Stimulated activated CD8-positive, alpha-beta memory T cell treated with anti-CD3 and anti-CD28 coated beads, Interleukin-4, amount 100 ng/mL, for 48 hours (primary cell): ENCODE data around the gene SRI.
A peak's percentile ranks its signal among the peaks of the same experiment; 100 is the strongest.

Experiments
- DNase-seq: peaks from one replicate; pipeline ENCODE4 v3.0.0-alpha.2; 2020

SRI gene

DNA sequence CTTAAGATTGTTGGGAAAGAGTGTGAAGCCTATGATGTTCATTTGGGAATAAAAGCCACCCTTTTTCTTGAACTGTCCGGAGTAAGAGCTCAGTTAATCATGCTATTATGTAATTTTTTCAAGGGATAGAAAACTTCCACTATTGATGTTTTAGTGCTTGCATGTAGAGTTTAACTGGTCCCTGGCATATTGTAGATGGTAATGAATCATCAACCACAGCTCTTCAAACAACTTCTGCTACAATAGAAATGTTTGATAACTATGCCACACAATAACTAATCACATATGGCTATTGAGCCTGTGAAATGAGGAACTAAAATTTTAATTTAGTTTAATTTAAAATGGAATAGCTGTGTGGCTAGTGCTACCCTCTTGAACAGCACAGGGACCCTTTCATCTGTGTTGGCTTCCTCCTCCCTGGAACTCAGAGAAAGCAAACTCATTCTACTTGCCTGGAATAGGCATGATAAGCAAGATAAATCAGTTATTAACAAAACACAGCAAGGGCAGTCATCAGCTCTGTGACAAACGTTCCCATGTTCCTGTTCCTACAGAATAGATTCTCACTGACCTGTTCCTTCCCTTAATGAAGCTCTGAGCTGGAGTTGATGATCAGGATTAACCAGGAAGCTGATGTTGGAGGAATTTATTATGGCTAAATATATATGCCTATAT is 4.9 kb upstream of the SRI start:
- DNase-seq: no peak

DNA sequence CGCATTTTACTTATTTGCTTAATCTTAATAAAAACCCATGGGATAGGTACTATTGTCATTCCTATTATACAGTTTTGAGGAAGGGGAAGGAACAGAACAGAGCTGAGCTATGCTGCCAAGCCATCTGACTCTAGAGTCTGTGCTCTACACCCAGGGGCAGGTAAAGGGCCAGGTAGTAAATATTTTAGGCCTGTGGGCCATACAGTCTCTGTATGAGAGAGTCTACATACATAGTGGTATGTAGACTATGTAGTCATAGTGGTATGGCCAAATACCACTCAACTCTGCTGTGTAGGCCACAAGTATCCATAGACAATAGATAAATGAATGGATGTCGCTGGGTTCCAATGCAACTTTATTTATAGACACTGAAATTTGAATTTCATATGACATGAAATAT is 3.4 kb upstream of the SRI start:
- no peak for DNase-seq

DNA sequence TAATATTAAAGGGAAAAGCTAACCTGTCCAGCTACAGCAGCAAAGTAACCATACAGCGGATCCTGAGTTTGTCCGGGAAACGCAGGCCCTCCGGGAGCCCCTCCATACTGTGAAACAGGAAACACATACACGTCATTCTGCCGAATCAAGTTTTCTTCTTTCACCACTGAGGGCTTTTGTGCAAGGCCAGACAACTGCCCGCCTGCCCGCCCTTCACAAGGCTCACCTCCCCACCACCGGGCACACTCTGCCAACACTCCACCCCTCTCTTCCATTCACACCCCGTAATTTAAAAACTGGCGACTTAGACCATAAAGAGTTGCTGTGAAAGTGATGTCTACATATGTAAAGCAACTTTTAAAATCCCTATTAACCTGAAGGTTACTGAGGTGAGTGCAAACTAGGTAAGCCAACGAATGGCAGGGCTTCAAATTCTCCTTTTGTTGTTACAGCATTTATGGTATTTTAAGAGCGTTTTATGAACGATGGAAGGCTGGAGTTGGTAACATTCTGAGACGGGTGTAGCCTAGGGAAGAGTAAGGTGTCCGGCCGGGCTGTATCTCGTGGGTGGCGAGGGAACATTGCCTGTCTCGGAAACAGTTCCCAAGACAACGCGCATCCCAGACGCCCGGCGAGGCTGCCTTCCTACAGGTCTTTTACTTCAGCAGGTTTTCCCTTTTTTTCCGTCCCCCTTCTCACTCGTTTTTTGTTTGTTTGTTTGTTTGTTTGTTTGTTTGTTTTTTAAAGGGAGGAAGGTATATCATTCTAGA is 817 bp downstream of the SRI start:
- DNase-seq: peak; percentile 61

DNA sequence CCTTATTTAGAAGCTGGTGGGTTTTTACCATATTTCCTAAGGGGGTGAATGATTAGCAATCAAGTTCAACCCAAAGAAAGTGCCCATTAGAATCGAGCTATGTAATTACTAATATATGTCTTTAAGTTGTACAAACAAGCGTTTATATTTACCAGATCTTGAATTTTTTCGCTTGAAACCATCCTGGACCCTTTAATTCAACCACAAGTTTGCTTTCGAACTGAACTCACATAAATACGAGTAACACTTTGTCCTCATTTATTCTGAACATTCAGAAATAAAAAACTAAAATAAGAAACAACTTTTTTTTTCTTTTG is 1.5 kb downstream of the SRI start:
- no peak for DNase-seq

DNA sequence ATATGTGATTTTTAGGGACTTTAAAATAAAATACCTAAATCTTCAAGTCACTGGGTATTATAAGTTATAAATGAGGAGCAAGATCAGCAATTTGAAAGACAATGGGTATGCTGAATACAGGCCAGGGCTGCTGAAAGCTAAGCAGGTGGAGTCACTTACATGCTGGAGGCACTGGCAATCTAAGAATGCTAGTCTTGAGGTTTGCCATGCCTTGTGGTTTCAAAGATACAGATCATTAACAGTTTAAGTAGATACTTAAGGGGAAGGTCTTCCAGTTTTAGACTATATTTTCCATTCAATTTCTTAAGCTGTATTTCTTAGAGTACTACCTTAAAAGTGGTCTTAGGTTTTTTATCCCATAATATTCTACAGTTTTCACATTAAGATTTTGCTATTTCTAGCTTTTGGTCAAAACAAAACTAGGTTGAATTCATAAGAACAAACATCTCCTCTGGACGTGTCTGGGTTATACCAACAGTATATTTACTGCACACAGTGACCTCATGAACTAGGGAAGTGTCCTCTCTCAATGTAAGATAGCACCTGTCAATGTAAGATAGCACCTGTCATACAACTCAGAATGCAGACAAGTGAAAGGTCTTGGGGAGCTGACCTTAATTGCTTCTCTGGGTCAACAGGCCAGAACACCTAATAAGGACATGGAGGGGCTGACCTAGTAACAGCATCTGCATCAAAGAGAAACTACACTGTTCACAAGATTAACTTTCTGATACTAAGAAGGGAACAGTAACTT is 2.0 kb downstream of the SRI start:
- DNase-seq: no peak

DNA sequence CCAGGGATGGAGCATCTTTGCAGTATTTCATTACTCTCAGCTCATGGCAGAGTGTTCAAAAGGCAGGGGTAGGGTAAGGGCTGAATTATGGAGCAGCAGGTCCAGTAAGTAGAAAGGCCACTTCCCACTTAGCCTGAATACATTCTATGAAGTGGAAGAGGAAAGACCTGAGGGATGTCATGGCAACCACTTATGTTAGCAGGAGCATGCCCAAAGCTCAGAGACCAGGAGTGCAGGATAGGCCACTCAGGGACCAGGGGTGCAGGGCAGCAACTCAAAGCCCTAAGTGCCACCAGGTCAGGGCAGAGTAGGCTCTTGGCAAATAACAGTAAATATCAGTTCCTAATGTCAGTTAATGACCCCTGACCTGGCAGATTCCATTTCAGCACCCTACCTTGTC is 3.6 kb downstream of the SRI start:
- no peak for DNase-seq

DNA sequence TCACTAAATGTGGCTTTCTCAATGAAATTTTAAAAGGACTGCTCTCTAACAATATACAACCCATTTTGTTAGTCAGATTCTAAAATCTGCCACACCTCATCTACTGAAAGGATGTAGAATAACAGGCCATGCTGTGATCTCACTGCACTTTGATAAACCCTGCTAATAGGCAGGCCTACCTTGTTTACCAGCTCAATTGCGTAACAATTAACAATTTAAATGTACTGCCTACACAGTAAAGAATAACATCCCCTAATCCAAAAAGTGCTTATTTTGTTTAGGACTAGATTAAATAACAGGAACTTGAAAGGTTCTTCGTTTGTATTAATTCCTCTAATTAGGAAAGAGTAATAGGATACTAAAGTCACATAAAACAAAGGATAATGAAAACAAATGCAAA is 4.5 kb downstream of the SRI start:
- DNase-seq: no peak

DNA sequence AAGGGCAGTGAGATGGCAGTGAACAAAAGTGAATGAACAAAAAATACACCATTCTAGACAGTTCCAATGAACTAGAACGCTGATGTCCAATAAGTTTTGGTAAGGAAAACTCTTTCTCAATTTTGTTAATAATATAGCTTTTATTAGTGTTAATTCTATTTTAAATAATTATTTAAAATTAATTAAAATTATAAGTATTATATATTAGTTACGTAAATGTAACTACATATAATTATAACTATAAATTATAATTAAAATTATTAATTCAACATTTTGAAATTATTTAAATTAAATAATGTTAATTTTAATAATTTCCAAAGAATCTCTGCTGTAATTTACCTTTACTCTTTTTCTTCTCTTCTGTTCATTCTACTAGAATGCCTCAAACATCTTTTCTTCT is 5.4 kb downstream of the SRI start:
- DNase-seq: no peak

DNA sequence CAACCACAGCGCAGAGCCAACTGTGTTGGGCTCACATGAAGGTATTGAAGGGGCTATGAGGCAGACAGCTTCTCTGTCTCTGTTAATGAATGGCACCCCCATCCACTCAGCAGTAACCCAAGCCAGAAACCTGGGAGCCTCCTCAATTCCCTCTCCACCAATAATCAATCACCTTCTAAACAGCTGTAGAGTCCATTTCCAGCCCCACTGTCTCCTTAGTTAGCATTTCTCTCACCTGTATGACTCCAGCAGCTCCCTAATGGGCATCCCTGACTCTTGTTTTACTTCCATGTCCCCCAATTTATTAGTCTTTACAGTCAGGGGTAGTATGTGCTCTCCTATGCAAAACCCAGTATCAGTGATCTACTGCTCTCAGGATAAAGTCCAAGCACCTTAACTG is 6.9 kb downstream of the SRI start:
- no peak for DNase-seq

DNA sequence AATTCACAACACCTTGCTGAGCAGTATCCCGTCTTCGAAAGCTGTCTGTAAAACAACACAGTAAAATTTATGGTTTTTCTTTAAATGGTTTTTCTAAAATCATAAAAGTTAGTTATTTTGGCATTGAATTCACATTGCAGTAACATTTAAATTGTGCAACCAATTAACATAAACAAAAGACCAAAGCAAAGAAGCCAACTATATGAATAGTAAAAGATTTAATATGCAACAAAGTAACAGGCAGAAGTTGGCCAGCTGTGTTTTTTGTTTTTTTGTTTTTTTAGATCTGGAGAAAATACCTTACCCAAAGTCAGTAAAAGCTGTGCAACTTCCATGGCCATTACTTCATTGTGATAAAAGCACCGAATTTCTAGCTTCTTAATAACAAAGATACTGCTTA is 11.3 kb downstream of the SRI start:
- no peak for DNase-seq

DNA sequence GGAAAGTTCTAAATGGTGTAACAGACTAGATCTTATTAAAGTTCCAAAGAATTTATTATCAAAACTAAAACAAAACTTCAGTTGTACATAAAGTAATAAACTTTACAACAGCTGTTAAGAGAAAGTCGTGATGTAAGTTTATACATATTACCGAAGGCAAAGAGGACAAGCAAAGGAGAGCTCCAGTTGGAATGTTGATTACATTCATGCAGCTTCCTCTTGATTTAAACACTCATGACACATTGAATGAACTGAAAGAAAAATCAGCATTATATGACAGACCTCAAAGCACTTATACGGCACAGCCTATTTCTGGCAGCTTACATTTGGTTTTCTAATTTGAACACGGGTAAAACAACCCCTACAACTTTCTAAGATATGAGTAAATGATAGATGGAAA is 13.6 kb downstream of the SRI start:
- no peak for DNase-seq

DNA sequence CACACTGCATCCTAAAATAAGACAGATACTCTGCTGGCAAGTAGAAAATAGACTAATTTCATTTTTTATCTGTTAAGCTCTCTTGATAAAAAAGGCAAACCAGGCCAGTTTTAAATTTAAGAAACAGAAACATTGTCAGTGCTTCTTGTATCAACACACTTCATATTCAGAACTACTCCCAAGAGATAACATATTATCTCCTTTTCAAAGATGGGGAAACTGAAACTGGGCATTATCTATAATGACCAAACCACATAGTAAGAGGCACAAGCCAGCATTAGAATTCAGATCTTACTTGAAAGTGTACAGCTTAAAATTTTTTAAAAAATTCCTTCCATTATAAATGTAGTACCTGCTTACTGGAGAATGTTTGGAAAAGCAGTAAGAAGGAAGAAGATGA is 14.7 kb downstream of the SRI start:
- no peak for DNase-seq

DNA sequence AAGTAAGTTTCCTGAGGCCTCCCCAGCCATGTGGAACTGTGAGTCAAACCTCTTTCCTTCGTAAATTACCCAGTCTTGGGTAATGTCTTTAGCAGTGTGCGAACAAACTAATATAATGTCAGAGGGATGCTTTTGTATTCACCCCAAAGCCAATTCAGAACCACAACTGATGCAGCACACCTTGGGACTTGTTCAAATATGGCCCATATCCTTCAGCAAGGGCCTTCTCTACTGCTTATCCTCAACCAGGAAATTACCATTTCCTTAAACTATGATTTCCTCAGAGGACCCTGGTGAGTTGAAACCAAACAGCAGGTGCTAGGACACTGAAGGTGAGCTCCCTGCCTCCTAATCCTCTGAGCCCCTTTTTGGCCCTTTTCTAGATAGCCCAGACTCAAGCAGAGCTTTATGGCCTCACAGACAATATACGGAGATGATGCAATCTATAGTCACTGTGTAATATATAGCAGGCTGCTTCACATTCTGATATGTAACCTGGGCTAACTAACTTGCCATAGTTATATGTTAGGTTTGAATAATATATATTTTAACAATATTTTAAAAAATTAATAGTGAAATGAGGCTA is 15.2 kb downstream of the SRI start:
- DNase-seq: no peak

DNA sequence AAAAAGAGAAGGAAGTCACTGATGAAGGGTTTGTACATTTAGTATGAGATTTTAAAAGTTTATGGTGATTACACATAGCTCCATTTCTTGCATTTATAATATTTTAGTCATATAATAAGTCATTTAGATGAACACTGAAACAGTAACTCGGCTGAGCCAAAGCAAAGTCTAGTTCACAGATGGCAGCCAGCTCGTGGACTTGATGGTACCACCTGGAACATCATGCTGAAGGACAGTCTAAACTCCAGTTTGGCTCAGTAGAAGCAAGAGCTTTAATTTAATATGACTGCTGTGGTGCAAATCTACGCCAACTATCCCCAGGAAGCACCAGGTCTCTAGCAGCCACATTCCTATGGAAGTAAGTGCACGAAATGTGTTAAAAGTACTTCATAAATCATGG is 16.4 kb downstream of the SRI start:
- DNase-seq: no peak

DNA sequence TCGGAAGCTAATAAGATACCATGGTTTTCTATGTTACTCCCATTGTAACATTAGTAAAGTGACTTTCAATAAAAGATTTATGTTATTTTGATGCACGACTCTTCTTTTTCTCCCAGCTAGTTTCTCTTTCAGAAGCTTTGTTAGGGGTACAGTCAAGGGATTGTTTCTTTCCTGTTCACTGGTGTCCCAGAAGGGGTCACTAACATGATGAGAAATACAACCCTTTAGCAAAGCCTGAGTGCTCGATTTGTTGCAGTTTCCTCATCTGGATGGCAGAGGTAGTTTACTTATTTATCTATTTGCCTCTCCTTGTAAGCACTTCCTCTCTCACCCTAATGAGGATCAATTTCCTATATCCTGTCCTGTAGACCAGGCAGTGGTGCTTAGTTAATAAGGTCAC is 17.0 kb downstream of the SRI start:
- DNase-seq: no peak

DNA sequence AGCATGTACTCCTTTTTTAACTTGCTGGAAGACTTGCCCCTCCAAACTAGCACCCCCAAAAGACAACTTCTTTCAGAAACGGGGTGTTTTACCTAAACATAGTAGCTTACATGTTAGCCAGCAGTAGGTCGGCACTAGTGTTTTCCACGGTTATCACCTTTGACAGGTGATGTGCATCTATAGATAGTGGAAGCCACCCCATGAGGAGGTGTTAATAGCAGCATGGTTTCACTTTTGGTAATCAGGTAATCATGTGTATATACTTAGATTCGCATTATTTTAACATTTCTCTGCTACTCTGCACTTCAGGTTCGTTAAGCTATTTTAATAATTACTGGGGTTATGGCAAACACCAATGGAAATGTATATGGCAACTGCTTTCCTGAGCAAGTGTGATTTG is 17.6 kb downstream of the SRI start:
- DNase-seq: no peak

DNA sequence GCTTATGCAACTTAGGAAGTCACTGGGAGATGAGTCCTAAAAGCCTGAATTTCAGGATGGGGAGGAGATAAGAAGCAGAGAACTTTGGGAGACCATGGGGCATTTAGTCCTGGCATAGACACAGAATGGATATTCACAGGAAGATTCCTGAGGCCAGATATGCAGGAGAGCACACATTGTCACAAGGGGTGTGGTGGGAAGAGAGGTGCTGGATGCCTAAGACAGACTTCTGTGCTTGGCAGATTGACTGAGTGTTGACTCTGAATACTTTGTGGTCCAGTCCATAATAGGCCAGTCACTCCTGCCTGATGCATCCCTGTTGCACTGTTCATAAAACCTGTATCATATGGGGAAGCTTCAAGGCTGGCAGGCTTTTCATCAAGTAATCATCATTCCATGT is 18.5 kb downstream of the SRI start:
- no peak for DNase-seq

DNA sequence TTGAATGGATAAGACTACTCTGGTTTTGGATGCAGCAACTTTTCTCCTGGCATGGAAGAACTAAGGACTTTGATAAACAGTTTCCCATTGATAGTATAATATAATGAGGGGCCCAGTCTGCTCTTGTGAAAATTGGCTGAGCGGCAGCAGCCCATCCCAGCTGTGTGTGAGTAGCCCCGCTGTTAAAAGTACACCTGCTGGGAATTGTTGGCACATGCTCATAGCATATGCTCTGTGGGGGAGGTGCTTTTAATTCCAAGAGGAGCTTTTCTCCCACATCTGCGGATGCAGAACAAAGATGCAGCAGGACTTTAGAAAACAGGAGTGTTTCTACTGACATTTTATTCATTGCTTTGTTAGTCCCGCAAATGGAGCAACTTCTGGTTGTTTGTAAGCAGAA is 19.0 kb downstream of the SRI start:
- no peak for DNase-seq

DNA sequence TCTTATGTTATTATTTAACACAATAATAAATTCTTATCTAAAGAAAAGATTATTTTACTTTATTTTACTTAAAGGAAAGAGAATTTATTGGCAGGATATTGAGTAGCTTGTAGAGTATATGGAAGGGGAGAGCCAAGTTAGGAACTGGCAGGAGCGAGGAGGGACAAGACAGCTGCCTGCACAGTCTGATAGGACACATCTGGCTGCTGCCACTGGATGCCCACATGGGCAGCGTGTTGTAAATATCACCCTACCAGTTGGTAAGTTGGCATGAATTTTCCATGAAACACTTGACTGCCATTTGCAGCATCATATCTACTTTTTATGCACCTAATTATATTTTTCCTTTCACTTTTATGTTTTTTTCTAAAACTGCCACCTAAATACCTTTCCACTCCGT is 19.6 kb downstream of the SRI start:
- DNase-seq: no peak

DNA sequence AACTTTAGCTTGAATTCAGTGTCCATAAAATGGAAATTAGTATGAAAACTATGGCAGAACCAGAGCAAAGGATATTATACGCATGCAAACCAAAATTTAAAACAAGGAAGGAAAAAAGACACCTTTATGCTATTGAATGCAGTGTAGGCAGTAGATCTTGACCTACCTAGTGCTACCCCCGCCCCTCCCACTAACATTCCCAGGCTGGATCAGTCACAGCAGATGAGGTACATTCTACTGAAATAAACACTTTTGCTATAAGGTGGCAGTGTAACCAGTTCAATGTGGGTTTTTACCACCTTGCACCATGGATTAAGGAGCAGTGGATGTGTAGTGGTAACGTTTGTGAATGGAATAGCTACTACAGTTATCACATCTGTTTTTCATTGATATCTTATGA is 27.9 kb downstream of the SRI start:
- no peak for DNase-seq

DNA sequence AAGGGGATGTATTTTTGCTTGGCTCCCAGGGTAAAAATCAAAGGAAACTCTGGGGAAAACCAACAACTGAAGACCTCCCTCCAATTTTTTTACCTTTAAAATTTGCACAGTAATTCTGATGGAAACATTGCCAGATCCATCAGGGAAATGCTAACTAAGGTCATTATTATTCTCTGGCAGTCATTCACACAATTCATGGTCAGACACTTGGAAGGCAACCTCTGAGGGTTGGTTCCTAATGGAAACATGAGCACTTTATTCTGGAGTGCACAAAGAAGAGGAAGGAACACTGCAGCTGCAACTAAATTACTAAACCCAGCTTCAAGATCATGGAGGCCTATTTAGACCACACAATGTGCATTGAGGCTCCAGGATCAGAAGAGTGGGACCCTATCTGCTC is 34.2 kb downstream of the SRI start:
- DNase-seq: no peak

DNA sequence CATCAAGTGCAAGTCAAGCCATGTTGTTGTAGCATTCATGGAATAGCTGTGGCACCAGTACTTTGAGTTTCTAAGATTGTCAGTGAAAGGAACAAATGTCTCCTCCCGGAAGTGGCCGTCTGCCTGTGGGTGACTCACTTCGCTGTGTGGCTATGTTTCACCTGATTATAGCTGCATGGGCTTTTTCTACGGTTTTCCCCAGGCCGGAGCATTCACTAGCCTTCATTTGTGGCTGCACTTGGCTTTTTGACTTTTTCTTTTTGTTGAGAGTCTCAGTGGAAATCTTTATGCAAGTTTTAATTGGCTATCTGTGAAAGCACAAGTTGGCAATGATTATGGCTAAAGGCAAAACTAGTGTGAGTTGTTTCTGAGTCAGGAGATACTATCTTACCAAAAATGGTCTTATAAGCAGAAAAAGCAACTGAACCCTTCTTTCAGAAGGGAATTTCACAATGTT is 35.0 kb downstream of the SRI start:
- DNase-seq: peak; percentile 28

DNA sequence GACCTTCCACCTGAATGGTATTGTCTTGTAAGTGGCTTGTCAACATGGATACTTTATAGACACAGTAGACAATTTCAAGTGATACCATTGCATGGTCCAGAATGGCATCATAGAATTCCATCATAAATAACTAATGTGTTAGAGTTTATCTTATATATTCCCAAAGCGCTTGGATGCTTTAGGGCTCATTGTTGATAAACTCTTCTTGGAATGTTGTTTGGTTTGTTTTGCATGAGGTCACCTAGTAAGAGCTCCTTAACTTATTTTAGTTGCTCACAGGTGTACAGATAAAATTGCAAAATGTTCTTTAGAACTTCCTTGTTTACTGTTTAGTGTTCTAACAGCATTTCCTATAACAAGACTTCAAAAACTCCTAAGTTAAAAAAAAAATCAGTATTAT is 36.8 kb downstream of the SRI start:
- no peak for DNase-seq

DNA sequence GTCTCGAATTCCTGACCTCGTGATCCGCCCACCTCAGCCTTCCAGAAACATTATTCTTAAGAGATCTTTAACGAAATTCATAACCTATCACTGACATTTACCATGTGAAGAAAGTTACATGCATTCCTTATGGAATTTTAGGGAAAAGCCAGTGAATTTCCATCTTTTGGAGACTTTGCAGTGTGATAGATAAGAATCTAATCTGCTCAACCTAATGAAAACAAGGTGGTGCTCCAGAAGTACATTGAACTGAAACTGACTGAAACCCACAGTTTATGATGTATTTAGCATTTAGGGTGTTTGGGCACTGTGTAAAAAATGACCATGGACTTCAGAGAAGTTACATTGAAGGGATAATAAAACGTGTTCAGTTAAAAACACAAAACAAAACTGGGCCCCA is 43.6 kb downstream of the SRI start:
- DNase-seq: no peak
